PC-3 (cell line): ENCODE data around the gene FAM25G.
"Not testable (repeated sequence)": the region's sequence is repeated elsewhere in the genome, so short reads cannot be mapped to it uniquely, and the experiment has no call there.

ENCODE experiments used
- EZH2 ChIP-seq: fragments of 300-600 bp; sonication (generic); IDR thresholded peaks from one replicate; pipeline ENCODE4 v1.6.1; 2017; ENCODE audit warnings: antibody characterized with exemption, mild to moderate bottlenecking, low read length; ENCODE audit not compliant: unreplicated experiment
- EZH2phosphoT487 ChIP-seq: fragments of 300-600 bp; sonication (generic); IDR thresholded peaks from 2 replicates; pipeline ENCODE4 v1.6.1; 2018; ENCODE audit warnings: mild to moderate bottlenecking, antibody characterized with exemption, low read length, borderline replicate concordance
- TF ChIP-seq, protein P1 (sequence below): fragments of 300-600 bp; sonication (generic); conservative IDR thresholded peaks from 2 replicates; pipeline ENCODE4 v1.5.1; 2017; ENCODE audit warnings: antibody characterized with exemption, low read depth, mild to moderate bottlenecking, low read length

DNA sequence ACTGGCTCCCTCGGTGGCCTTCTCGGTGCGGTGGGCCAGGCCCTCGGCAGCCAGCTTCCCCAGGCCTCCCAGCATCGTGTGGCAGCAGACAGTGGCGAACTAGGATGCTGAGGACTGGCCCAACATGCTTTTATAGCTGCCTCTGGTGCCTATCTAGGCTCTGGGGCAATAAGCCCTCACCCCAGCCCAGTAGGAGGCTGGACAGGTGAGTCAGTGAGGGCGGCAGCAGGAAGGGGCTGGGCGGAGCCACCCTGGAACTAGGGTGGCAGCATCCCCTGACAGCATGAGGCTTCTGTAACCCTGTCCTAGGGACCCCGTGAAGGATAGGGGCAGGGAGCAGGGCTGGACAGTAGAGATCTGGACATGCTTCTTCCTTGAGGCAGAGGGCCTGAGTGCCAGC is at the start of gene FAM25G:
- TF ChIP-seq EZH2phosphoT487, EZH2: not testable (repeated sequence)
- TF ChIP-seq, protein P1, sequence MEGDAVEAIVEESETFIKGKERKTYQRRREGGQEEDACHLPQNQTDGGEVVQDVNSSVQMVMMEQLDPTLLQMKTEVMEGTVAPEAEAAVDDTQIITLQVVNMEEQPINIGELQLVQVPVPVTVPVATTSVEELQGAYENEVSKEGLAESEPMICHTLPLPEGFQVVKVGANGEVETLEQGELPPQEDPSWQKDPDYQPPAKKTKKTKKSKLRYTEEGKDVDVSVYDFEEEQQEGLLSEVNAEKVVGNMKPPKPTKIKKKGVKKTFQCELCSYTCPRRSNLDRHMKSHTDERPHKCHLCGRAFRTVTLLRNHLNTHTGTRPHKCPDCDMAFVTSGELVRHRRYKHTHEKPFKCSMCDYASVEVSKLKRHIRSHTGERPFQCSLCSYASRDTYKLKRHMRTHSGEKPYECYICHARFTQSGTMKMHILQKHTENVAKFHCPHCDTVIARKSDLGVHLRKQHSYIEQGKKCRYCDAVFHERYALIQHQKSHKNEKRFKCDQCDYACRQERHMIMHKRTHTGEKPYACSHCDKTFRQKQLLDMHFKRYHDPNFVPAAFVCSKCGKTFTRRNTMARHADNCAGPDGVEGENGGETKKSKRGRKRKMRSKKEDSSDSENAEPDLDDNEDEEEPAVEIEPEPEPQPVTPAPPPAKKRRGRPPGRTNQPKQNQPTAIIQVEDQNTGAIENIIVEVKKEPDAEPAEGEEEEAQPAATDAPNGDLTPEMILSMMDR: not testable (repeated sequence)
